Measurements from ENCODE around the gene GINS1. TPM values are rescaled to one million over a fixed set of nuclear protein-coding genes. Genes with fewer than 3 reads are reported as not detected.

Gene GINS1
- total RNA-seq, 2 experiments from 2014 or later: 24.6 to 32.7 TPM

DNA sequence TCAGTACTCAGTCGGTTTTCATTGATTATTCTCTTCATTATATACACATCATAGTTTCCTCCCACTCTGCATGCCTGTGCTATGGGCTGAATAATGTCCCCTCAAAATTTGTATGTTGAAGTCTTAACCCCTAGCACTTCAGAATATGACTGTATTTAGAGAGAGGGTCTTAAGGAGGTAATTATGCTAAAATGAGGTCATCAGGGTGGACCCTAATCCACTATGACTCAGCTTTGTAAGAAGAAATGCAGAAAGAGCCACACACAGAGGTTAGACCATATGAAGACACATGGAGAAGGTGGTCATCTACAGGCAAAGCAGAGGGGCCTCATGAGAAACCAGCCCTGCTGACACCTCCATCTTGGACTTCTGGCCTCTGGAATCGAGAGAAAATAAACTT, 32.6 kb upstream of the GINS1 start:
- ChIA-PET POLR2A (no interaction called here), CTCF (no interaction called here)
- H3K4me1 Mint-ChIP-seq: peaks cover 20% of the 10 kb centered on the region
- no peaks in the 10 kb centered on the region for H3K9me3 Mint-ChIP-seq (ENCODE audit: low read depth)
- H3K36me3 Mint-ChIP-seq (ENCODE audit: low read depth): peaks cover 8% of the 10 kb centered on the region
- DNase-seq (no peak), ATAC-seq (no peak)
- H3K27me3 Mint-ChIP-seq: no peaks in the 10 kb centered on the region
- intact Hi-C loops (cut with DNase I, micrococcal nuclease): no loop called here
- H3K4me3 Mint-ChIP-seq: no peak overlapping the region
- no peak overlapping the region for H3K27ac Mint-ChIP-seq

DNA sequence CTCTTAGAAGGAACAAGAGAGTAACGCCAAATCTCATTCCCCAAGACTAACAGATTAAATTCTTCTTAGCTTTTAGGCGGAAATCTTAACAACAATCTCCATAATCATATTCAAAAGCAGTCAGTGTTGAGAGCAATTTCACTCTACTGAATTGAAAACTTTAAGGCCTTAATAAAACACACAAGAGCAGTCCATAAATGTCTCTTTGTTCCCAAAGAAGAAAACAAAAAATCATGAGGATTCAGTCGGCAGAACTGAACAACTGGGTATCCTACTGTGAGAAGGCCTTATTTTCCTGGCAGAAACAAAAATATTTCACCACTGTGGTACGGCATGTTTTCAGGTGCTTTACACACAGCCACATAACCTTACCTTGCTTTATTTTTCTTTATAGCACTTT, 31.2 kb upstream of the GINS1 start:
- intact Hi-C loops (cut with DNase I, micrococcal nuclease): no loop called here
- Mint-ChIP-seq H3K27me3 (no peaks in the 10 kb centered on the region), H3K4me3 (no peak overlapping the region), H3K36me3 (ENCODE audit: low read depth) (peaks cover 9% of the 10 kb centered on the region), H3K27ac (no peak overlapping the region), H3K9me3 (ENCODE audit: low read depth) (no peaks in the 10 kb centered on the region), H3K4me1 (peaks cover 20% of the 10 kb centered on the region)
- ChIA-PET POLR2A (no interaction called here), CTCF (no interaction called here)
- ATAC-seq: no peak
- DNase-seq: no peak

DNA sequence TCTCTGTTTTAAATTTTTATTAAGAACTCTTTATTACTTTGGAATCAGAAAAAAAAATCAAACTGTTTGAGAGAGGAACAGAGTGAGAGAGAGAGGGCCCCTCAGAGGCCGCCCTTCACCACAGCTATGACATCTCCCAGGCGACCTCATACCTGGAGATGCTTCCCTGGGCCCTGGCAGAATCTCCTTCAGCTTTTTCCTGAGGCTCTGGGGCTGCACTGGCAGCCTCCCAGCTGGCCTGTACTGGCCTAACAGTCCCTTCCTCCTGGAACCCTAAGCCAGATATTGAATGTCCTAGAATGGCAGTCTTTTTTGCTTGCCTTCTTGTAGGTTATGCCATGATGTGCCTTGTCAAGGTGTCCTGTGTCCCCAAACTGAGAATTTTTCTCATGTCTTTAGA, 30.6 kb upstream of the GINS1 start:
- CTCF ChIA-PET: no interaction called here
- no peak for DNase-seq
- no peak for ATAC-seq
- H3K9me3 Mint-ChIP-seq (ENCODE audit: low read depth): no peaks in the 10 kb centered on the region
- no peak overlapping the region for H3K27ac Mint-ChIP-seq
- no peaks in the 10 kb centered on the region for H3K27me3 Mint-ChIP-seq
- intact Hi-C loops (cut with DNase I, micrococcal nuclease): no loop called here
- peaks cover 16% of the 10 kb centered on the region for H3K4me1 Mint-ChIP-seq
- POLR2A ChIA-PET: no interaction called here
- H3K4me3 Mint-ChIP-seq: no peak overlapping the region
- peaks cover 10% of the 10 kb centered on the region for H3K36me3 Mint-ChIP-seq (ENCODE audit: low read depth)

DNA sequence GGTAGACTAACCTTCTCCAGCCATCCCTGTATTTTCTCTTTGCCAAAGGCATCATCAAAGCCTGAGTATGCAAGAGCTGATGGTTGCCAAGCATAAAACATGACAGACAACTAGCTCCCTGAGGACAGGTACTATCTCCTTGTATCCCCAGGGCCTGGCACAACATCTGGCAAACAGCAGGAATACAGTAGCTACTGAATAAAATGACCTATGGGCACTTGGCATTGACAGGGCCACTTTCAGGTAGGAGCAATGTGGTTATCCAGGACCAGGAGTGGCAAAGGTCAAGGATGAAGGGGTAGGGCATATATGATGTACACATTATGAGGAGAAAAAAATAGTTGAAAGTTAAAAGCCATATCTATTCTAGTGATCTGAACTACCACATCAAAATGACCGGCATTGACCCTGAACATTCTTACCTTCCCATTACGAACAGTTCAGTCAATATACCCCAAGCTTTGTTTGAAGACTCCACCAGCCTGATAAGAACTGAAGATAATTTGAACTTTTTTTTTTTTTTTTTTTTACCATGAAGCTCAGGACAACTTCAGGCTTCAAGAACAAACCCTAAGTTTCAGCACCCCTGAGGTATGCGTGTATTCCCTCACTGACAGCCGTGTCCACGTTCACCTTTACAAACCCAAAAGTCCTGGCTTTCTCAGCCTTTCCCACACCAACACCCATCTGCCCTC, 29.1 kb upstream of the GINS1 start:
- Mint-ChIP-seq H3K27ac (no peak overlapping the region), H3K9me3 (ENCODE audit: low read depth) (no peaks in the 10 kb centered on the region), H3K27me3 (no peaks in the 10 kb centered on the region), H3K4me1 (peaks cover 14% of the 10 kb centered on the region), H3K4me3 (no peak overlapping the region), H3K36me3 (ENCODE audit: low read depth) (peaks cover 15% of the 10 kb centered on the region)
- ATAC-seq (no peak), DNase-seq (no peak)
- ChIA-PET CTCF (interaction anchor here (0.6 kb wide), 1 partner anchor 176 kb away, joined by 3 read pairs; no protein-coding TSS in a partner anchor), POLR2A (interaction anchor here (0.7 kb wide), 1 partner anchor 22 kb away, joined by 4 read pairs; no protein-coding TSS in a partner anchor)
- intact Hi-C loops (cut with DNase I, micrococcal nuclease): no loop called here

DNA sequence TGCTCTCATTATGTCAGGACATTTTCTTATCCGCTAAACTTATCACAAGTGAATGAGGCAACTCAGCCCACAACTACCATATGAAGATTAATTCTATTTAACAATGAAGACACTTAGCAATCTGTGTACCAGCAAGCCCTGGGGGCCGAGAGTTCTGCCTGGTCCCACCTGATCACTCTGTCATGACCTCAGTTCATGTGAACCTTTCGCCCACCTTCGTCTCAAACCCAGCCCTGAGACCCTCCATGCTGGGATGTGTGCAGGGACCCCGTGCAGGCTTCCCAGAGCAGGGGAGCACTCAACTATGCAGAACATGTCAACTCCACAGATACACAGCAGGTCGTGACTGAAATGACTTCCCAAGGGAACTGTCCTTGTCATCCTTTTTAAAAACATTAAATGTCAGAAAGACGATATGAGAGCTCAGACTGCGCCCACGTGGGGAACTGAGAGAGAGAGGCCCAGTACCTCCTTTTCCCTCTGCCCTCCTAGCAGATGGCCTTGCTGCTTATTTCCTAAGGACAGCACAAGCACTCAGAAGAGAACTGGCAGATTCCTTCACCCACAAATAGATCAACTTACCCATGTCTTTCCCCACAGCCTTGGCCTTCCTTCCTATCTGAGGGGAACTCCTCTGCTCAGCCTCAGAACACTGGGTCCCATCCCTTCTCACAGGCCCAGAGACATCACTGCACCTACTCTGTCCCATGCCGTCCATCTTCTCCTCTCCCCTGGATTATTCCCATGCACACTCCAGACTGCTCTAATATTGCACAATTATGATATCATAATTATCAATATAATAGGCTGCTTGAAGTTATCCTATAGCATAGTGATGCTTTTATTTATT, 28.4 kb upstream of the GINS1 start:
- Mint-ChIP-seq H3K27ac (no peak overlapping the region), H3K4me3 (no peak overlapping the region), H3K36me3 (ENCODE audit: low read depth) (peaks cover 12% of the 10 kb centered on the region), H3K27me3 (no peaks in the 10 kb centered on the region), H3K4me1 (peaks cover 13% of the 10 kb centered on the region), H3K9me3 (ENCODE audit: low read depth) (no peaks in the 10 kb centered on the region)
- CTCF ChIA-PET: no interaction called here
- intact Hi-C loops (cut with DNase I, micrococcal nuclease): no loop called here
- ATAC-seq (no peak), DNase-seq (no peak)
- POLR2A ChIA-PET: no interaction called here

DNA sequence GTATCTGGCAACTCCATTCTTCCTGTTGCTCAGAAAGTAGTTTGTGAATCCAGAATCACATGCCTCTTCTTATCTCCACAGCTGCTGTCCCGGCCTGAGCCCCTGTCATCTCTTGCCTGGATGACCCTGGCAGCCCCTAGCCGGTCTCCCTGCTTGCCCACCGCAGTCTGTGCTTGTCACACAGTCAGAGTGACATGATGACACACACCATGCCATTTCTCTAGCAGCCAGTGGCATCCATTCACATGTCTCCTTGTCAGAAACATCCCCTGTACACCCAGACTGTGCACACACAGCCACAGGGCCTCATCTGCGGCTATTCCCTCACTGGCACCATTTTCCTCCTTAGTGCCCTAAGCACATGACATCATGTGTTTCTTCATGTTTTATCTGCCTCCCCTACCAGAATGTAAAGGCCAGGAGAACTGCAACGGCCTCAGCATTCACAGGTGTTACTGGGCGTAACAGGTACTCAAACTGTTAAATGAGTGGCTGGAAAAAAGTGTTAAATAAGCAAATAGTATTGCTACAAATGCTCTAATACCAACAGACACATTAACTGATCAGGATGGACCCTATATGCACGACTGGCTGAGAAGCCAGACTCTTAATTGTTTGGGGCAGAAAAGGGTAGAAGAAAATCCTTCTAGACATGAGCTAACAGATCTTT, 26.4 kb upstream of the GINS1 start:
- intact Hi-C loops (cut with DNase I, micrococcal nuclease): no loop called here
- no peak overlapping the region for H3K27ac Mint-ChIP-seq
- peaks cover 7% of the 10 kb centered on the region for H3K36me3 Mint-ChIP-seq (ENCODE audit: low read depth)

DNA sequence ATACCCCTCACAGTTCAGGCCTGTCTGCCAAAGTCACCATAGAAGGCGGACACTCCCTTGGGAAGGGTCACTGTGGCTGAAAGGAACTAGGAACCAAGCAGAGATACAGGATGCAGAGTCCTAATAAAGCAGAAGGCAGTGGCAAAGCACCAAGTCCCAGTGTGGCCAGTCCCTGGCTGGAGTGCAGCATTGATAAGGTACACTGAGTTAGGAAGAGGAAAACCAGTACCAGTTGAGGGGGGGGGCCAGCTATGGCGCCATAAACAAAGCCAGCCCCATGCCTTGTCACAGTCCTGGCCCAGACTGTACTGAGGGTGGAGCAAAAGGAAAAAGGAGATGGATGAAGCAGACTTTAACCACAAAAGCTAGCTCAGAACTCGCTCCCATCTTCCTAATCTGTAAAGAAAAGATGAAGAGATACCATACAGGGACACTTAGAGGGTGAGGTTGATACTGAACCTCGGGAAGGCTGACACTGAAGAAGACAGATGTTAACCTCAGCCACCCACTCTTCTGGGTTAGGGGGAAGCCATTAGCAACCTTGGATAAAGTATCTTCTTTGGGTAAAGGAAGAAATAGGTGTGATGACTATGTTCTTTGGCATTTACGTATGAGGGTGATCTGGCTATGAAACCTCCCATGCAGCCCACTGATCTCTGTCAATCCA, 24.6 kb upstream of the GINS1 start:
- intact Hi-C loops (cut with DNase I, micrococcal nuclease): no loop called here
- ATAC-seq: peak; percentile 12
- no peak for DNase-seq
- Mint-ChIP-seq H3K27me3 (no peaks in the 10 kb centered on the region), H3K36me3 (ENCODE audit: low read depth) (peaks cover 8% of the 10 kb centered on the region), H3K4me3 (no peak overlapping the region), H3K9me3 (ENCODE audit: low read depth) (no peaks in the 10 kb centered on the region), H3K27ac (no peak overlapping the region), H3K4me1 (peaks cover 12% of the 10 kb centered on the region)
- ChIA-PET CTCF (no interaction called here), POLR2A (no interaction called here)

More for the DNA sequence above, 26.4 kb upstream of the GINS1 start:
- Mint-ChIP-seq H3K9me3 (ENCODE audit: low read depth) (no peaks in the 10 kb centered on the region), H3K27me3 (no peaks in the 10 kb centered on the region), H3K4me3 (no peak overlapping the region), H3K4me1 (peaks cover 10% of the 10 kb centered on the region)
- ATAC-seq: no peak
- no peak for DNase-seq
- ChIA-PET POLR2A (interaction anchor here (0.6 kb wide), 1 partner anchor 71 kb away, joined by 3 read pairs; no protein-coding TSS in a partner anchor), CTCF (no interaction called here)

DNA sequence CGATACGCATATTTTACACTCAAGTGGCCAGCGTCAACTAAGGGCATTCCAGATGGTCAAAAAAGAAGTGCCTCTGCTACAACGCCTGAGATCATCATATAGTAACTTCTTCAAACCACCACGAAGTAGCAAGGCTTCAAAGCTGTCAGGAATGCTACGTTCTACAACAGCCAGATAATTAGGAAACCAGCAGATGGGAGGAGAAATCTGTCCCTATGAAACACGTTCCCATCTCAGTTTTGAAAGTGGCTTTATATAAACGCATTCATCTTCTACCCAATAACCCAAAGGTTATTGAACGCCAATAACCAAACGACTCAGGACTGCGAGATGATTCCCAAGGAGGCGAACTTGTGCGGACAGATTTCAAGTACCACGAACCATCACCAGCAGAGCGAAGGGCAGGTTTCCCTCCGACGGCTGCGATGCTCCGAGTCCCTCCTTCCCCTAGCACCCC, 18.0 kb upstream of the GINS1 start:
- ChIA-PET POLR2A (no interaction called here), CTCF (no interaction called here)
- H3K27ac Mint-ChIP-seq: peak overlapping the region; percentile 42
- peaks cover 8% of the 10 kb centered on the region for H3K36me3 Mint-ChIP-seq (ENCODE audit: low read depth)
- H3K9me3 Mint-ChIP-seq (ENCODE audit: low read depth): no peaks in the 10 kb centered on the region
- ATAC-seq (no peak), DNase-seq (no peak)
- H3K4me3 Mint-ChIP-seq: peak overlapping the region; percentile 79
- H3K4me1 Mint-ChIP-seq: peaks cover 12% of the 10 kb centered on the region
- no peaks in the 10 kb centered on the region for H3K27me3 Mint-ChIP-seq
- intact Hi-C loops (cut with DNase I, micrococcal nuclease): no loop called here

DNA sequence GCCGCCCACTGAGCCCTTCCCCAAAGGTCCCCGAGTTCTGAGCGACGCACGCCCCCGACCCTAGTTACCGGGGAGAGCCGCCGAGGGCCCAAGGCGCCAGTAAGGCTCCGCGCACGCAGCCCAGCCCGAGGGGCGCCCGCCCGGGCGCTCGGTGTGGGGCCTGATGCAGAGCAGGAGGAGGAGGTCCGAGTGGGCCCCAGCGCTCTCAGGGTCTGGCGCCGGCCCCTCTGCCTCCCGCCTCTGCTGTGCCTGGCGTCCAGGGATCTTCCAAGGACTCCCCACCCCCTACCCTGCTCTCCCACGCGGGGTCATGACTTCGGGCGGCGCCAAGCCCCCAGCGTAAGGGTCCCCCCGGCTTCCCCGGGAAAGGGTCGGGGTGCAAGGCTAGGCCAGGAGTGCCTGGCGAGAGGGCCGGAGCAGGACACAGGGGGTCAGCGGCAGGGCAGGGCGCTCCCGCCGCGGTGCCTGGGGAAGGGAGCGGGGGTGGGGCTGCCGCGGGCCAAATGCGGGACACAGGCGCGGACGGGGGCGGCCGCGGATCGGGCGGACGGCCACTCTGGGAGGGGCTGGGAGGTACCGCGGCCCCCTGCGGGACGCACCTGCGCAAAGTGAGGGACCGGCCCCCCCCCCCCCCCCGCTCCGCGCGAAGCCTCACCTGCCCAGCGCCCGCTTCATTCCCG, 17.5 kb upstream of the GINS1 start:
- Mint-ChIP-seq H3K9me3 (ENCODE audit: low read depth) (no peaks in the 10 kb centered on the region), H3K27ac (peak overlapping the region; percentile 42), H3K4me3 (peak overlapping the region; percentile 79), H3K4me1 (peaks cover 12% of the 10 kb centered on the region), H3K27me3 (no peaks in the 10 kb centered on the region), H3K36me3 (ENCODE audit: low read depth) (peaks cover 8% of the 10 kb centered on the region)
- ChIA-PET POLR2A (interaction anchor here (0.6 to 1.0 kb wide), 2 partner anchors 17 to 79 kb away, joined by 3 to 4 read pairs; partner anchors contain the start of gene GINS1), CTCF (interaction anchor here (1.7 kb wide), 1 partner anchor 17 kb away, joined by 6 read pairs; the partner anchor contains the start of gene GINS1)
- no peak for ATAC-seq
- peak; percentile 58 for DNase-seq
- intact Hi-C loops (cut with DNase I, micrococcal nuclease): loop anchor here (1.0 to 10.0 kb wide), 16 partner anchors 17 to 398 kb away; partner anchors contain the start of genes APMAP (in 2 of the 2), GINS1 (in 2 of the 2), NANP (in 2 of the 2) and PYGB (in 2 of the 2)

Data from activated CD4-positive, alpha-beta T cell treated with anti-CD3 and anti-CD28 coated beads for 36 hours (primary cell).